ENCODE measurements around the gene HRH3.

The HRH3 gene

DNA sequence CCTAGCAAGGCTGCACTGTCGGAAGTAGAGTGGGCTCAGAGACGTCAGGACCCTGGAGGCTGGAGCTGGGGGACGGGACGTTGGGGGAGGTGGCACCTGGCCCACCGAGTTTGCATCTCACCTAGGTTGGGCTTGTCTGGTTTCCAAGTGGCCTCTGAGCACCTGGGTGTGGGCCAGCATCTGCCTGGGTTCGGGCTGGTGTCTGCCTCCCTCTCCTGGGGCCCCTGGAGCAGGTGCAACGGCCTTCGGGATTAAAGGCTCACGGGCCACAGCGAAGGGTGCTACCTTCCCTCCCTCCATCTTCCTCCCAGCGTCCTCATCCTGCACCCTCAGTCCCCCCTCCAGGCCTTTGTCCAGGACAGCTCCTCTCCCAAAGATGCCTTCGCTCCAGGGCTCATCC lies 6.0 kb downstream of the HRH3 start:
- no peak overlapping the region for H2AK5ac ChIP-seq (ENCODE audit: low read length, severe bottlenecking)
- H3K27me3 ChIP-seq (ENCODE audit: control insufficient read depth in 1 of 2, insufficient read depth in 1 of 2, low read length in 2 of 2): peaks cover 69 to 88% of the 10 kb centered on the region in 2 experiments
- no peak overlapping the region for H3K4me2 ChIP-seq (ENCODE audit: low read length, poor library complexity, severe bottlenecking)
- H3K4ac ChIP-seq (ENCODE audit: low read depth in 1 of 2, low read length in 2 of 2): no peak overlapping the region
- H2BK15ac ChIP-seq (ENCODE audit: low read depth, poor library complexity, severe bottlenecking): no peak overlapping the region
- peaks cover 9% of the 10 kb centered on the region for H3K4me1 ChIP-seq (ENCODE audit: control insufficient read depth, insufficient read depth, low read depth, low read length)
- no peak overlapping the region for H3K27ac ChIP-seq (ENCODE audit: low read length, poor library complexity, severe bottlenecking)
- H3K4me3 ChIP-seq (ENCODE audit: insufficient read depth in 1 of 2, low read depth in 1 of 2, low read length in 2 of 2): no peak overlapping the region
- WGBS: 71% methylated on average over 12 of the region's 12 CpGs
- no peak overlapping the region for H3K23ac ChIP-seq (ENCODE audit: low read length in 2 of 2)
- no peak overlapping the region for H4K91ac ChIP-seq (ENCODE audit: low read length)
- no peaks in the 10 kb centered on the region for H3K36me3 ChIP-seq (ENCODE audit: control insufficient read depth in 1 of 2, insufficient read depth in 2 of 2, low read depth in 1 of 2, low read length in 2 of 2)
- DNase-seq: no peak
- no peak overlapping the region for H4K8ac ChIP-seq (ENCODE audit: low read length)
- H2BK12ac ChIP-seq (ENCODE audit: low read length in 2 of 2): no peak overlapping the region
- H3K14ac ChIP-seq (ENCODE audit: low read length in 2 of 2): no peak overlapping the region
- no peak overlapping the region for H3K9ac ChIP-seq (ENCODE audit: low read length)
- H2AFZ ChIP-seq (ENCODE audit: low read depth, low read length): no peak overlapping the region
- no peak overlapping the region for H2BK5ac ChIP-seq (ENCODE audit: low read depth, low read length, poor library complexity, severe bottlenecking)
- no peak overlapping the region for H3K18ac ChIP-seq (ENCODE audit: low read depth in 1 of 2, low read length in 2 of 2)
- no peaks in the 10 kb centered on the region for H3K79me1 ChIP-seq (replicated peaks; ENCODE audit: low read length, poor library complexity, severe bottlenecking)
- no peaks in the 10 kb centered on the region for H3K9me3 ChIP-seq (ENCODE audit: control insufficient read depth, low read length)
- no peak overlapping the region for H2BK120ac ChIP-seq (ENCODE audit: low read depth, low read length)

DNA sequence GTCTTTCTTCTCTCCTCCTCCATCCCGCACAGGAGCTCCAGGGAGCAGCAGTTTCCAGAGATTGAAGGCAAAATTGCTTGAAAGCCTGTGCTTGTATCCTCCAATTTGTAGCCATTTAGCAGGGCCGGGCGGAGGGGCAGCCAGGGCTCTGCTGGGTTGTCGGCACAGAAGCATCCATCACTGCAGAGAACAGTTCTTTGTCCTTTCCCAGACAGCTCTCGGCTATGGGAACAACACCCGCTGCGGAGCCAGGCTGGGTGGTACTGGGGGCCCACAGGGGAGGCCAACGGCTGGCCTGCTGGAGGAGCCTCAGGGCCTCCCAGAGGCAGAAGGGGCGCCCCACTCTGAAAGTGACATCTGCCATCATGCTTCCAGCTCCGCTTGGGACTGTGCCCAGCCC lies 7.8 kb downstream of the HRH3 start:
- Histone ChIP-seq H3K79me1 (replicated peaks; ENCODE audit: low read length, poor library complexity, severe bottlenecking) (no peaks in the 10 kb centered on the region), H3K4ac (ENCODE audit: low read depth in 1 of 2, low read length in 2 of 2) (no peak overlapping the region), H3K36me3 (ENCODE audit: control insufficient read depth in 1 of 2, insufficient read depth in 2 of 2, low read depth in 1 of 2, low read length in 2 of 2) (peaks cover 0 to 4% of the 10 kb centered on the region in 2 experiments), H3K4me3 (ENCODE audit: insufficient read depth in 1 of 2, low read depth in 1 of 2, low read length in 2 of 2) (no peak overlapping the region), H2AFZ (ENCODE audit: low read depth, low read length) (no peak overlapping the region), H2BK5ac (ENCODE audit: low read depth, low read length, poor library complexity, severe bottlenecking) (no peak overlapping the region), H3K23ac (ENCODE audit: low read length in 2 of 2) (no peak overlapping the region), H4K8ac (ENCODE audit: low read length) (no peak overlapping the region), H3K4me1 (ENCODE audit: control insufficient read depth, insufficient read depth, low read depth, low read length) (peaks cover 6% of the 10 kb centered on the region), H3K18ac (ENCODE audit: low read depth in 1 of 2, low read length in 2 of 2) (no peak overlapping the region), H2BK120ac (ENCODE audit: low read depth, low read length) (no peak overlapping the region), H3K9me3 (ENCODE audit: control insufficient read depth, low read length) (no peaks in the 10 kb centered on the region), H3K4me2 (ENCODE audit: low read length, poor library complexity, severe bottlenecking) (no peak overlapping the region), H2AK5ac (ENCODE audit: low read length, severe bottlenecking) (no peak overlapping the region), H4K91ac (ENCODE audit: low read length) (no peak overlapping the region), H3K9ac (ENCODE audit: low read length) (no peak overlapping the region), H2BK15ac (ENCODE audit: low read depth, poor library complexity, severe bottlenecking) (no peak overlapping the region), H3K27ac (ENCODE audit: low read length, poor library complexity, severe bottlenecking) (no peak overlapping the region), H2BK12ac (ENCODE audit: low read length in 2 of 2) (no peak overlapping the region), H3K14ac (ENCODE audit: low read length in 2 of 2) (peak overlapping the region in 1 of 2 experiments; percentile 89), H3K27me3 (ENCODE audit: control insufficient read depth in 1 of 2, insufficient read depth in 1 of 2, low read length in 2 of 2) (peaks cover 51 to 77% of the 10 kb centered on the region in 2 experiments)
- 68% methylated on average over 10 of the region's 10 CpGs for WGBS
- no peak for DNase-seq

- H2AFZ ChIP-seq (ENCODE audit: low read depth, low read length): no peak overlapping the region
- H3K9me3 ChIP-seq (ENCODE audit: control insufficient read depth, low read length): no peaks in the 10 kb centered on the region
- no peak overlapping the region for H4K8ac ChIP-seq (ENCODE audit: low read length)
- H3K23ac ChIP-seq (ENCODE audit: low read length in 2 of 2): no peak overlapping the region
- DNase-seq: no peak
- H2AK5ac ChIP-seq (ENCODE audit: low read length, severe bottlenecking): no peak overlapping the region
- peaks cover 4% of the 10 kb centered on the region for H3K4me1 ChIP-seq (ENCODE audit: control insufficient read depth, insufficient read depth, low read depth, low read length)
- H3K9ac ChIP-seq (ENCODE audit: low read length): no peak overlapping the region
- no peak overlapping the region for H3K18ac ChIP-seq (ENCODE audit: low read depth in 1 of 2, low read length in 2 of 2)
- no peak overlapping the region for H2BK5ac ChIP-seq (ENCODE audit: low read depth, low read length, poor library complexity, severe bottlenecking)
- H3K27me3 ChIP-seq (ENCODE audit: control insufficient read depth in 1 of 2, insufficient read depth in 1 of 2, low read length in 2 of 2): peaks cover 46 to 72% of the 10 kb centered on the region in 2 experiments
- WGBS: 92% methylated on average over 9 of the region's 9 CpGs
- H2BK12ac ChIP-seq (ENCODE audit: low read length in 2 of 2): no peak overlapping the region
- no peak overlapping the region for H3K4ac ChIP-seq (ENCODE audit: low read depth in 1 of 2, low read length in 2 of 2)
- no peak overlapping the region for H2BK15ac ChIP-seq (ENCODE audit: low read depth, poor library complexity, severe bottlenecking)
- H3K79me1 ChIP-seq (replicated peaks; ENCODE audit: low read length, poor library complexity, severe bottlenecking): no peaks in the 10 kb centered on the region
- no peak overlapping the region for H3K14ac ChIP-seq (ENCODE audit: low read length in 2 of 2)
- H3K4me2 ChIP-seq (ENCODE audit: low read length, poor library complexity, severe bottlenecking): no peak overlapping the region
- H3K36me3 ChIP-seq (ENCODE audit: control insufficient read depth in 1 of 2, insufficient read depth in 2 of 2, low read depth in 1 of 2, low read length in 2 of 2): peaks cover 0 to 4% of the 10 kb centered on the region in 2 experiments
- no peak overlapping the region for H4K91ac ChIP-seq (ENCODE audit: low read length)
- H2BK120ac ChIP-seq (ENCODE audit: low read depth, low read length): no peak overlapping the region
- no peak overlapping the region for H3K4me3 ChIP-seq (ENCODE audit: insufficient read depth in 1 of 2, low read depth in 1 of 2, low read length in 2 of 2)
- no peak overlapping the region for H3K27ac ChIP-seq (ENCODE audit: low read length, poor library complexity, severe bottlenecking)
Measured at GRCh38 chr20:62211769-62212288, 8.2 kb downstream of the HRH3 start.

DNA sequence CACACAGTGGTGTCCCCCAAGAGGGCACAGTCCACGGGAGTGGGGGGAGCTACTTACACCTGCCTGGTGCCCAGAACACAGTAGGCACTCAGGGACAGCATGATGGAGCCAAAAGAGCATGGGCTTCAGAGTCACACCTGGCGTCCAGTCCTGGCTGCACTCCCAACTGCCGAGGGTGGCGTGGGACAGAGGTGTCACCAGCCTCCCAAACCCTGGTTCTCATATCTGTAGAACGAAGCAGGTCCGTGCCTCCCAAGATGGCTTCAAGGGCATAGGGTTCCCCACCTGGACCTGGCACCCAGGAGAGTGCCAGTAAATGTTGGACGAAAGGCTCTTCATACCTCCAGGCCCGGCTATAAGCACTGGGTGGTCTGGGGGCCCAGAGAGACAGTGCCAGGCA lies 8.9 kb downstream of the HRH3 start:
- no peak overlapping the region for H2AFZ ChIP-seq (ENCODE audit: low read depth, low read length)
- H3K4ac ChIP-seq (ENCODE audit: low read depth in 1 of 2, low read length in 2 of 2): no peak overlapping the region
- H2AK5ac ChIP-seq (ENCODE audit: low read length, severe bottlenecking): no peak overlapping the region
- no peak overlapping the region for H3K23ac ChIP-seq (ENCODE audit: low read length in 2 of 2)
- no peak overlapping the region for H3K27ac ChIP-seq (ENCODE audit: low read length, poor library complexity, severe bottlenecking)
- no peak overlapping the region for H2BK5ac ChIP-seq (ENCODE audit: low read depth, low read length, poor library complexity, severe bottlenecking)
- H2BK15ac ChIP-seq (ENCODE audit: low read depth, poor library complexity, severe bottlenecking): no peak overlapping the region
- H4K91ac ChIP-seq (ENCODE audit: low read length): no peak overlapping the region
- no peak overlapping the region for H3K18ac ChIP-seq (ENCODE audit: low read depth in 1 of 2, low read length in 2 of 2)
- H3K4me1 ChIP-seq (ENCODE audit: control insufficient read depth, insufficient read depth, low read depth, low read length): peaks cover 4% of the 10 kb centered on the region
- no peak overlapping the region for H3K4me3 ChIP-seq (ENCODE audit: insufficient read depth in 1 of 2, low read depth in 1 of 2, low read length in 2 of 2)
- H2BK12ac ChIP-seq (ENCODE audit: low read length in 2 of 2): no peak overlapping the region
- DNase-seq: no peak
- H4K8ac ChIP-seq (ENCODE audit: low read length): no peak overlapping the region
- no peaks in the 10 kb centered on the region for H3K9me3 ChIP-seq (ENCODE audit: control insufficient read depth, low read length)
- WGBS: 83% methylated on average over 8 of the region's 8 CpGs
- no peak overlapping the region for H3K14ac ChIP-seq (ENCODE audit: low read length in 2 of 2)
- H2BK120ac ChIP-seq (ENCODE audit: low read depth, low read length): no peak overlapping the region
- no peaks in the 10 kb centered on the region for H3K79me1 ChIP-seq (replicated peaks; ENCODE audit: low read length, poor library complexity, severe bottlenecking)
- H3K9ac ChIP-seq (ENCODE audit: low read length): no peak overlapping the region
- peaks cover 43 to 67% of the 10 kb centered on the region in 2 experiments for H3K27me3 ChIP-seq (ENCODE audit: control insufficient read depth in 1 of 2, insufficient read depth in 1 of 2, low read length in 2 of 2)
- peaks cover 0 to 7% of the 10 kb centered on the region in 2 experiments for H3K36me3 ChIP-seq (ENCODE audit: control insufficient read depth in 1 of 2, insufficient read depth in 2 of 2, low read depth in 1 of 2, low read length in 2 of 2)
- H3K4me2 ChIP-seq (ENCODE audit: low read length, poor library complexity, severe bottlenecking): no peak overlapping the region

Measured in mesenchymal stem cell (in vitro differentiated cells and primary cell).